B cell (primary cell): ENCODE measurements around the gene WWC2. TPM values are rescaled to one million over a fixed set of nuclear protein-coding genes. Genes with fewer than 3 reads are reported as not detected.

Source experiments
- ATAC-seq: fragments of 200-7000 bp; cut with Tn5 transposase; one replicate; pipeline ENCODE4 v1.10.0; 2021; ENCODE audit warnings: low read depth, mild to moderate bottlenecking, moderate number of reproducible peaks, moderate library complexity
- CTCF ChIA-PET: fragments of 350-600 bp; sonication (Branson Sonifier 250); formaldehyde crosslinking; loops from one replicate; lab custom pipeline; 2021; ENCODE audit warnings: antibody characterized with exemption, inconsistent platforms; lab: Charles Lee
- POLR2A ChIA-PET: fragments of 350-600 bp; sonication (Branson Sonifier 250); formaldehyde crosslinking; loops from one replicate; lab custom pipeline; 2021; ENCODE audit warnings: antibody characterized with exemption; lab: Charles Lee
- DNase-seq: peaks from one replicate; pipeline ENCODE4 v3.0.0; 2013
- H2AFZ ChIP-seq: 2 replicates; pipeline ENCODE4 v1.6.1; 2012; ENCODE audit warnings: mild to moderate bottlenecking, low read depth, low read length; ENCODE audit not compliant: insufficient read depth, poor library complexity, severe bottlenecking
- H3K27ac ChIP-seq, 2 donors: 1 replicate in 1 of 2; 2 replicates in 1 of 2; pipeline ENCODE4 v1.5.1; 2012 to 2013; ENCODE audit warnings: low read length in 2 of 2, mild to moderate bottlenecking in 2 of 2, moderate library complexity in 1 of 2
- H3K27me3 ChIP-seq, 4 experiments: fragments of 200-600 bp in 1 of 4; sonication (generic) in 1 of 4; replicated peaks in 1 of 4; 1 replicate in 2 of 4; 2 replicates in 2 of 4; pipeline versions ENCODE4 v1.6.1 to v1.7.0; 2013 to 2016; ENCODE audit warnings: low read length in 3 of 4, mild to moderate bottlenecking in 2 of 4, mixed read lengths in 1 of 4, moderate library complexity in 1 of 4; ENCODE audit not compliant: insufficient read depth in 4 of 4, control insufficient read depth in 3 of 4; ENCODE audit errors: control extremely low read depth in 1 of 4
- H3K36me3 ChIP-seq, 2 experiments: replicated peaks in 1 of 2; 1 replicate in 1 of 2; 2 replicates in 1 of 2; pipeline versions ENCODE4 v1.6.1 to v1.7.1; 2013; ENCODE audit warnings: low read length in 1 of 2; ENCODE audit not compliant: insufficient read depth in 2 of 2, control insufficient read depth in 1 of 2; ENCODE audit errors: control extremely low read depth in 1 of 2, extremely low read depth in 1 of 2
- H3K4me1 ChIP-seq, 2 donors: fragments of 200-600 bp in 1 of 2; sonication (generic) in 1 of 2; 1 replicate in 1 of 2; 2 replicates in 1 of 2; pipeline versions ENCODE4 v1.5.1 to v1.6.1; 2013 to 2017; ENCODE audit warnings: low read length in 2 of 2; ENCODE audit not compliant: control insufficient read depth in 2 of 2, insufficient read depth in 2 of 2
- H3K4me2 ChIP-seq: replicated peaks from 2 replicates; pipeline ENCODE3; 2012; ENCODE audit warnings: mild to moderate bottlenecking, low read depth, low read length; ENCODE audit not compliant: poor library complexity, severe bottlenecking
- H3K4me3 ChIP-seq, 5 experiments: fragments of 200-600 bp in 1 of 5; sonication (generic) in 1 of 5; 1 replicate in 3 of 5; 2 replicates in 2 of 5; pipeline versions ENCODE4 v1.5.1 to v1.7.0; 2011 to 2016; ENCODE audit warnings: low read length in 4 of 5, mild to moderate bottlenecking in 4 of 5, low read depth in 2 of 5, control low read depth in 1 of 5, moderate library complexity in 1 of 5; ENCODE audit not compliant: insufficient read depth in 1 of 5; ENCODE audit errors: control extremely low read depth in 1 of 5, extremely low read depth in 1 of 5
- H3K79me2 ChIP-seq: fragments of 200-600 bp; sonication (generic); one replicate; pipeline ENCODE4 v1.6.0; 2016; ENCODE audit warnings: low read length; ENCODE audit not compliant: control insufficient read depth, insufficient read depth
- H3K9ac ChIP-seq: fragments of 200-600 bp; sonication (generic); 2 replicates; pipeline ENCODE4 v1.6.1; 2017; ENCODE audit warnings: mild to moderate bottlenecking, low read length, moderate library complexity
- H3K9me3 ChIP-seq, 3 donors: one replicate each; pipeline versions ENCODE4 v1.6.1 to v1.7.1; 2013; ENCODE audit warnings: low read length in 2 of 3; ENCODE audit not compliant: control insufficient read depth in 2 of 3, insufficient read depth in 1 of 3; ENCODE audit errors: control extremely low read depth in 1 of 3
- H4K20me1 ChIP-seq: 2 replicates; pipeline ENCODE4 v1.6.0; 2012; ENCODE audit warnings: mild to moderate bottlenecking, low read length; ENCODE audit not compliant: insufficient read depth, control insufficient read depth, poor library complexity, severe bottlenecking
- H3K27ac Mint-ChIP-seq: one replicate; pipeline ENCODE4 v1.8.0; 2021; ENCODE audit warnings: mixed read lengths
- H3K27me3 Mint-ChIP-seq: one replicate; pipeline ENCODE4 v1.8.0; 2021; ENCODE audit warnings: mixed read lengths
- H3K4me1 Mint-ChIP-seq: one replicate; pipeline ENCODE4 v1.8.0; 2021; ENCODE audit warnings: mixed read lengths
- H3K4me3 Mint-ChIP-seq: one replicate; pipeline ENCODE4 v1.8.0; 2021; ENCODE audit warnings: mixed read lengths
- H3K9me3 Mint-ChIP-seq: one replicate; pipeline ENCODE4 v1.8.0; 2022; ENCODE audit warnings: mixed read lengths; ENCODE audit not compliant: insufficient read depth
- CTCF ChIP-seq: fragments of 200-600 bp; IDR thresholded peaks from one replicate; pipeline ENCODE4 v1.8.0; 2022; ENCODE audit warnings: antibody characterized with exemption, mild to moderate bottlenecking
- EZH2 ChIP-seq: IDR thresholded peaks from 2 replicates; pipeline ENCODE4 v1.6.1; 2012; ENCODE audit warnings: borderline replicate concordance, low read depth, mild to moderate bottlenecking, moderate library complexity, low read length; ENCODE audit not compliant: insufficient read depth, poor library complexity, severe bottlenecking
- WGBS: methylation state at CpG from one replicate; pipeline ENCODE4 v1.1.5; 2013; ENCODE audit warnings: missing lambda C conversion rate; ENCODE audit not compliant: insufficient coverage; 5-methylcytosine and 5-hydroxymethylcytosine counted together
- intact Hi-C: fragments of 100-400 bp; cut with micrococcal nuclease; formaldehyde crosslinking; loops from one replicate; pipeline ENCODE4 v1.10.0; 2022
- polyA plus RNA-seq: library from polyadenylated mRNA; depleted of rRNA; stranded (reverse); fragments of >200 nt; gene quantifications from 2 replicates; pipeline ENCODE4 v1.2.3, GENCODE V29; 2012
- total RNA-seq, 2 donors: library from RNA; stranded (reverse); fragments of 120-200 nt in 1 of 2; gene quantifications; 1 replicate in 1 of 2; 2 replicates in 1 of 2; pipeline versions ENCODE4 v1.2.3 to v1.2.4, GENCODE V29; 2013 to 2022

WWC2 gene
- total and polyA plus RNA-seq, 2 donors (not counting 1 experiment from before 2014, with no cell fraction given) = 0.07 to 0.32 TPM

- H3K9me3 Mint-ChIP-seq = no peaks in the 10 kb centered on the region
- POLR2A ChIA-PET = no interaction called here
- Histone ChIP-seq H3K9ac (no peak overlapping the region), H2AFZ (no peak overlapping the region), H3K4me3 (no peak overlapping the region), H3K27ac (no peak overlapping the region), H3K4me2 (no peak overlapping the region), H3K27me3 (peaks cover 0 to 4% (median 0%) of the 10 kb centered on the region in 4 experiments), H3K79me2 (no peaks in the 10 kb centered on the region), H3K36me3 (no peaks in the 10 kb centered on the region), H3K9me3 (no peaks in the 10 kb centered on the region), H3K4me1 (no peaks in the 10 kb centered on the region), H4K20me1 (no peaks in the 10 kb centered on the region)
- 100% methylated on average over 2 of the region's 5 CpGs for WGBS
- no peak overlapping the region for H3K4me3 Mint-ChIP-seq
- no peak for TF ChIP-seq EZH2
- TF ChIP-seq CTCF = no peak
- ATAC-seq (no peak), DNase-seq (no peak)
- peaks cover 26% of the 10 kb centered on the region for H3K27me3 Mint-ChIP-seq
- CTCF ChIA-PET = no interaction called here
- intact Hi-C loops = no loop called here
- no peaks in the 10 kb centered on the region for H3K4me1 Mint-ChIP-seq
- no peak overlapping the region for H3K27ac Mint-ChIP-seq
These were observed 253.5 kb downstream of the WWC2 start for GRCh38 chr4:183352546-183352945.

DNA sequence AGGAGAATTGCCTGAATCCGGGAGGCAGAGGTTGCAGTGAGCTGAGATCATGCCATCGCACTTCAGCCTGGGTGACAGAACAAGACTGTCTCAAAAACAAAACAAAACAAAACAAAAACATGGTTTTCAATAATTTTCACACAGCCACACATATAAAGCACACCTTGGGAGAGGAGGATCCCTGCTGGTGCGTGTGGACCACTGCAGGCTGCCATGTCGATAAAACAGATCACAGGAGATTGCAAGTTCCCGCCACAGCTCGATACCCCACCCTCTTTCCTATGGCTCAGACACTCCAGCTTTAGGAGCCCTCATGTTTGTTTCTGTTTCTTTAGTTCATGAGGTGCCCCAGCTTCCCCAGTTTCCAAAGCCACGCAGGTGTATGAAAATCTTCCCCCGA lies 254.5 kb downstream of the WWC2 start:
- no peaks in the 10 kb centered on the region for H3K36me3 ChIP-seq
- Mint-ChIP-seq H3K4me1 (no peaks in the 10 kb centered on the region), H3K27me3 (peaks cover 33% of the 10 kb centered on the region), H3K27ac (no peak overlapping the region), H3K9me3 (no peaks in the 10 kb centered on the region), H3K4me3 (no peak overlapping the region)
- ATAC-seq = no peak
- H3K79me2 ChIP-seq = no peaks in the 10 kb centered on the region
- TF ChIP-seq CTCF (no peak), EZH2 (no peak)
- no peaks in the 10 kb centered on the region for H3K9me3 ChIP-seq
- H3K27ac ChIP-seq = no peak overlapping the region
- WGBS = 88% methylated on average over 6 of the region's 8 CpGs
- H3K4me1 ChIP-seq = no peaks in the 10 kb centered on the region
- H4K20me1 ChIP-seq = no peaks in the 10 kb centered on the region
- ChIA-PET POLR2A (no interaction called here), CTCF (no interaction called here)
- no peak overlapping the region for H3K4me2 ChIP-seq
- H2AFZ ChIP-seq = no peak overlapping the region
- no peak overlapping the region for H3K4me3 ChIP-seq
- intact Hi-C loops = no loop called here
- H3K9ac ChIP-seq = no peak overlapping the region
- no peaks in the 10 kb centered on the region for H3K27me3 ChIP-seq
- no peak for DNase-seq
